Motor neuron (in vitro differentiated cells): ENCODE data around the gene TMA7. TPM values are rescaled to one million over a fixed set of nuclear protein-coding genes. Genes with fewer than 3 reads are reported as not detected.
A peak's percentile ranks its signal among the peaks of the same experiment; 100 is the strongest.

ENCODE experiments used
- ATAC-seq, 8 experiments: fragments of 200-7000 bp; cut with Tn5 transposase; replicated peaks in 6 of 8; 2 replicates each; pipeline ENCODE4 v1.8.0; 2021; ENCODE audit warnings: mild to moderate bottlenecking in 8 of 8, moderate library complexity in 8 of 8
- H3K27ac ChIP-seq, 2 donors: fragments of 250-450 bp; sonication (Bioruptor Pico); 2 replicates each; pipeline ENCODE4 v1.9.0; 2021; ENCODE audit warnings: antibody characterized with exemption in 2 of 2, mild to moderate bottlenecking in 2 of 2, moderate library complexity in 1 of 2
- H3K4me1 ChIP-seq, 2 donors: fragments of 250-450 bp; sonication (Bioruptor Pico); replicated peaks in 1 of 2; 2 replicates each; pipeline ENCODE4 v1.6.1; 2021; ENCODE audit warnings: antibody characterized with exemption in 2 of 2, mild to moderate bottlenecking in 2 of 2, moderate library complexity in 1 of 2
- H3K4me3 ChIP-seq, 5 donors: fragments of 250-450 bp; sonication (Bioruptor Pico); 2 replicates each; pipeline ENCODE4 v1.9.0; 2021; ENCODE audit warnings: antibody characterized with exemption in 5 of 5, mild to moderate bottlenecking in 5 of 5, moderate library complexity in 4 of 5
- WGBS, 10 experiments: fragments of 450-650 bp; shearing (Covaris generic); methylation state at CpG; one replicate each; pipeline ENCODE4 v1.0.0; 2022; 5-methylcytosine and 5-hydroxymethylcytosine counted together
- in situ Hi-C, 9 experiments: fragments of 400-800 bp; cut with MboI; loops; one replicate each; pipeline ENCODE4 v1.15.0; 2021; ENCODE audit warnings: low sequenced_read_pairs in 9 of 9, low pct_unique_long_range_greater_than_20kb in 2 of 9; ENCODE audit not compliant: unreplicated experiment in 9 of 9
- total RNA-seq, 8 experiments: library from RNA; unstranded; fragments of 300-600 nt; gene quantifications; 2 replicates each; pipeline versions ENCODE4 v1.2.3 to v1.2.4, GENCODE V29; 2022

TMA7 gene
- total RNA-seq, 8 experiments from 2014 or later = 375 to 754 (median 499) TPM

GRCh38 chr3:48435774-48436476 is 4.1 kb upstream of the TMA7 start:
- in situ Hi-C loops = loop anchor here in 7 of 9 experiments (10.0 to 25.0 kb wide), 4 partner anchors 161 to 199 kb away; partner anchors contain the start of gene ZNF589 (in 1 of the 7)
- Histone ChIP-seq H3K27ac (no peak overlapping the region), H3K4me1 (peaks cover 6 to 7% of the 10 kb centered on the region in 2 donors), H3K4me3 (no peak overlapping the region)
- 0 to 81% (median 65%) methylated on average over 1 to 6 of the region's 7 CpGs; no CpG with 5 or more reads in 2 of the 10 experiments for WGBS, 10 experiments
- ATAC-seq = peak; percentile 12 to 51 (median 48)

- no peak overlapping the region for H3K4me3 ChIP-seq
- ATAC-seq = no peak
- H3K27ac ChIP-seq = no peak overlapping the region
- peaks cover 11 to 12% of the 10 kb centered on the region in 2 donors for H3K4me1 ChIP-seq
- in situ Hi-C loops = loop anchor here in 7 of 9 experiments (10.0 to 25.0 kb wide), 4 partner anchors 162 to 199 kb away; partner anchors contain the start of gene ZNF589 (in 1 of the 7)
- WGBS, 10 experiments = 0 to 100% methylated on average over 1 of the region's 1 CpG; no CpG with 5 or more reads in 8 of the 10 experiments
These were observed 3.6 kb upstream of the TMA7 start for GRCh38 chr3:48436477-48436787.

- H3K4me3 ChIP-seq = no peak overlapping the region
- H3K27ac ChIP-seq = no peak overlapping the region
- 71 to 100% (median 88%) methylated on average over 1 to 5 of the region's 7 CpGs; no CpG with 5 or more reads in 3 of the 10 experiments for WGBS, 10 experiments
- H3K4me1 ChIP-seq = peaks cover 14 to 16% of the 10 kb centered on the region in 2 donors
- no peak for ATAC-seq
- in situ Hi-C loops = loop anchor here in 7 of 9 experiments (10.0 to 25.0 kb wide), 4 partner anchors 162 to 200 kb away; partner anchors contain the start of gene ZNF589 (in 1 of the 7)
These were observed 3.2 kb upstream of the TMA7 start for GRCh38 chr3:48436855-48437254.

- no peak for ATAC-seq
- WGBS, 10 experiments = 74 to 100% (median 79%) methylated on average over 1 to 4 of the region's 4 CpGs; no CpG with 5 or more reads in 2 of the 10 experiments
- Histone ChIP-seq H3K4me3 (no peak overlapping the region), H3K27ac (no peak overlapping the region), H3K4me1 (peaks cover 14 to 16% of the 10 kb centered on the region in 2 donors)
- in situ Hi-C loops = loop anchor here in 7 of 9 experiments (10.0 to 25.0 kb wide), 4 partner anchors 163 to 201 kb away; partner anchors contain the start of gene ZNF589 (in 1 of the 7)
These were observed 2.2 kb upstream of the TMA7 start for GRCh38 chr3:48437812-48438211.

- H3K4me1 ChIP-seq = peaks cover 16% of the 10 kb centered on the region in 2 donors
- H3K27ac ChIP-seq = peak overlapping the region; percentile 78 to 90
- peak in 3 of 8 experiments; percentile 6 to 8 (median 7) for ATAC-seq
- H3K4me3 ChIP-seq = peak overlapping the region; percentile 62 to 94 (median 77)
- in situ Hi-C loops = loop anchor here in 5 of 9 experiments (25.0 kb wide), 2 partner anchors 178 to 203 kb away; partner anchors contain the start of gene ZNF589 (in 1 of the 5)
- WGBS, 10 experiments = 0 to 6% (median 2%) methylated on average over 2 to 11 of the region's 21 CpGs; no CpG with 5 or more reads in 1 of the 10 experiments
These were observed 517 bp downstream of the TMA7 start for GRCh38 chr3:48440590-48440958.

- in situ Hi-C loops = loop anchor here in 5 of 9 experiments (25.0 kb wide), 2 partner anchors 180 to 205 kb away; partner anchors contain the start of gene ZNF589 (in 1 of the 5)
- ATAC-seq = no peak
- Histone ChIP-seq H3K4me1 (peaks cover 20 to 21% of the 10 kb centered on the region in 2 donors), H3K27ac (no peak overlapping the region), H3K4me3 (no peak overlapping the region)
- 40 to 100% (median 86%) methylated on average over 1 to 6 of the region's 6 CpGs; no CpG with 5 or more reads in 2 of the 10 experiments for WGBS, 10 experiments
These were observed 1.9 kb downstream of the TMA7 start for GRCh38 chr3:48441940-48442339.

GRCh38 chr3:48445277-48445882 is 5.3 kb downstream of the TMA7 start:
- Histone ChIP-seq H3K4me1 (peaks cover 24 to 27% of the 10 kb centered on the region in 2 donors), H3K4me3 (peak overlapping the region in 2 of 5 donors; percentile 71 to 84), H3K27ac (no peak overlapping the region)
- in situ Hi-C loops = loop anchor here in 5 of 9 experiments (25.0 kb wide), 2 partner anchors 183 to 208 kb away; partner anchors contain the start of gene ZNF589 (in 1 of the 5)
- 52 to 100% (median 85%) methylated on average over 3 to 6 of the region's 6 CpGs; no CpG with 5 or more reads in 1 of the 10 experiments for WGBS, 10 experiments
- no peak for ATAC-seq

- Histone ChIP-seq H3K27ac (peak overlapping the region; percentile 55 to 62), H3K4me3 (peak overlapping the region; percentile 65 to 91 (median 83)), H3K4me1 (peaks cover 22 to 25% of the 10 kb centered on the region in 2 donors)
- peak in 1 of 8 experiments; percentile 5 for ATAC-seq
- in situ Hi-C loops = loop anchor here in 5 of 9 experiments (25.0 kb wide), 2 partner anchors 184 to 209 kb away; partner anchors contain the start of gene ZNF589 (in 1 of the 5)
- WGBS, 10 experiments = 0 to 80% (median 25%) methylated on average over 1 to 5 of the region's 6 CpGs; no CpG with 5 or more reads in 3 of the 10 experiments
These were observed 6.0 kb downstream of the TMA7 start for GRCh38 chr3:48446043-48446424.

GRCh38 chr3:48446425-48447193 is 6.6 kb downstream of the TMA7 start, which contains the start of gene ATRIP:
Gene ATRIP (plus strand): TSS chr3:48446737. CDS start chr3:48446846, 109 bp downstream.
- in situ Hi-C loops = loop anchor here in 5 of 9 experiments (25.0 kb wide), 2 partner anchors 184 to 209 kb away; partner anchors contain the start of gene ZNF589 (in 1 of the 5)

GRCh38 chr3:48451270-48451669 is 11.2 kb downstream of the TMA7 start:
- 100% methylated on average over 1 of the region's 1 CpG; no CpG with 5 or more reads in 7 of the 10 experiments for WGBS, 10 experiments
- no peak for ATAC-seq
- Histone ChIP-seq H3K27ac (no peak overlapping the region), H3K4me1 (peaks cover 8 to 13% of the 10 kb centered on the region in 2 donors), H3K4me3 (no peak overlapping the region)
- in situ Hi-C loops = no loop called here

More at GRCh38 chr3:48446425-48447193, 6.6 kb downstream of the TMA7 start, which contains the start of gene ATRIP:
- 0 to 4% (median 0%) methylated on average over 1 to 9 of the region's 91 CpGs; no CpG with 5 or more reads in 4 of the 10 experiments for WGBS, 10 experiments
- Histone ChIP-seq H3K4me3 (peak within 1 kb of the TSS; percentile 65 to 91 (median 83)), H3K27ac (peak within 1 kb of the TSS; percentile 73 to 77), H3K4me1 (peaks cover 16 to 19% of the 10 kb centered on the region in 2 donors)
- peak; percentile 91 to 95 (median 93) for ATAC-seq

- in situ Hi-C loops = no loop called here
- Histone ChIP-seq H3K27ac (no peak overlapping the region), H3K4me1 (no peaks in the 10 kb centered on the region), H3K4me3 (no peak overlapping the region)
- no peak for ATAC-seq
- WGBS, 10 experiments = 100% methylated on average over 1 of the region's 1 CpG; no CpG with 5 or more reads in 6 of the 10 experiments
These were observed 16.4 kb downstream of the TMA7 start for GRCh38 chr3:48456456-48456855.

- no peak overlapping the region for H3K27ac ChIP-seq
- ATAC-seq = no peak
- H3K4me1 ChIP-seq = no peaks in the 10 kb centered on the region
- 72 to 93% (median 83%) methylated on average over 1 to 3 of the region's 3 CpGs; no CpG with 5 or more reads in 6 of the 10 experiments for WGBS, 10 experiments
- no peak overlapping the region for H3K4me3 ChIP-seq
- in situ Hi-C loops = no loop called here
These were observed 19.3 kb downstream of the TMA7 start for GRCh38 chr3:48459331-48459730.
